BJ (cell line): ENCODE results near the gene TIGD4. TPM values are rescaled to one million over a fixed set of nuclear protein-coding genes. Genes with fewer than 3 reads are reported as not detected.

ENCODE experiments used
- CTCF ChIA-PET: fragments of 350-600 bp; formaldehyde crosslinking; extraction: SDS; loops from one replicate; lab custom pipeline; 2021; ENCODE audit warnings: antibody characterized with exemption, inconsistent platforms; lab: Yijun Ruan, JAX
- POLR2A ChIA-PET: fragments of 300-600 bp; sonication (Branson Sonifier 250); formaldehyde crosslinking; extraction: SDS; loops from one replicate; lab custom pipeline; 2021; ENCODE audit warnings: antibody characterized with exemption; lab: Charles Lee
- DNase-seq: peaks from one replicate; pipeline ENCODE4 v3.0.0-alpha.2; 2011; ENCODE audit warnings: low read depth
- H3K27me3 ChIP-seq: 2 replicates; pipeline ENCODE4 v1.6.0; 2011; ENCODE audit warnings: low read length; ENCODE audit not compliant: control insufficient read depth, insufficient read depth
- H3K36me3 ChIP-seq: 2 replicates; pipeline ENCODE4 v1.5.1; 2011; ENCODE audit warnings: low read length; ENCODE audit not compliant: control insufficient read depth, insufficient read depth
- H3K4me3 ChIP-seq: 2 replicates; pipeline ENCODE4 v1.5.1; 2011; ENCODE audit warnings: low read depth, mild to moderate bottlenecking, control low read depth, low read length
- CTCF ChIP-seq: IDR thresholded peaks from 2 replicates; pipeline ENCODE4 v1.5.1; 2011; ENCODE audit warnings: low read depth, mild to moderate bottlenecking, control low read depth, inconsistent platforms, low read length, moderate library complexity; ENCODE audit not compliant: insufficient read depth
- polyA minus RNA-seq: library from RNA; depleted of rRNA, polyadenylated mRNA; stranded (reverse); fragments of >200 nt; gene quantifications from 2 replicates; pipeline ENCODE4 v1.2.3, GENCODE V29; 2011; rRNA and poly(A)+ RNA removed
- polyA plus RNA-seq: library from polyadenylated mRNA; depleted of rRNA; stranded (reverse); fragments of >200 nt; gene quantifications from 2 replicates; pipeline ENCODE4 v1.2.3, GENCODE V29; 2011; rRNA removed

TIGD4 gene
- polyA plus RNA-seq (0.04 TPM in 1 of 2 replicates, not detected in the other), polyA minus RNA-seq (0.09 TPM in 1 of 2 replicates, not detected in the other)

GRCh38 chr4:152779513-152780266 is at the start of gene TIGD4, which contains the start of gene ARFIP1:
TSS of gene TIGD4 (minus strand) at chr4:152779730. CDS start at chr4:152771004, 8,726 bp downstream.
TSS of gene ARFIP1 (plus strand) at chr4:152779954. CDS start at chr4:152829634, 49,680 bp downstream.
- no peaks in the 10 kb centered on the region for H3K36me3 ChIP-seq
- peaks cover 4% of the 10 kb centered on the region for H3K27me3 ChIP-seq
- TF ChIP-seq CTCF: 0 out of 2 replicates have a peak, but pooled peaks have one; percentile 22
- CTCF ChIA-PET: interaction anchor here (1.0 to 1.4 kb wide), 2 partner anchors 22 to 45 kb away, joined by 3 read pairs; no protein-coding TSS in a partner anchor
- POLR2A ChIA-PET: no interaction called here
- H3K4me3 ChIP-seq: peak within 1 kb of the TSS; percentile 56
- peak; percentile 80 for DNase-seq

- H3K27me3 ChIP-seq: no peaks in the 10 kb centered on the region
- no peak for DNase-seq
- POLR2A ChIA-PET: no interaction called here
- TF ChIP-seq CTCF: no peak
- H3K36me3 ChIP-seq: no peaks in the 10 kb centered on the region
- CTCF ChIA-PET: interaction anchor here (1.3 to 1.4 kb wide), 2 partner anchors 11 to 24 kb away, joined by 3 read pairs; no protein-coding TSS in a partner anchor
- H3K4me3 ChIP-seq: no peak overlapping the region
Measured at GRCh38 chr4:152828122-152828521, 48.6 kb upstream of the TIGD4 start.

GRCh38 chr4:152825336-152825735 is 45.8 kb upstream of the TIGD4 start:
- CTCF ChIA-PET: no interaction called here

GRCh38 chr4:152824561-152824960 is 45.0 kb upstream of the TIGD4 start:
- H3K4me3 ChIP-seq: no peak overlapping the region
- H3K27me3 ChIP-seq: no peaks in the 10 kb centered on the region
- no peak for TF ChIP-seq CTCF
- ChIA-PET POLR2A (no interaction called here), CTCF (no interaction called here)
- no peaks in the 10 kb centered on the region; the same call in 1 of the 2 replicates for H3K36me3 ChIP-seq
- no peak for DNase-seq

More at GRCh38 chr4:152825336-152825735, 45.8 kb upstream of the TIGD4 start:
- no peak for TF ChIP-seq CTCF
- no peaks in the 10 kb centered on the region for H3K36me3 ChIP-seq
- no peak for DNase-seq
- no peaks in the 10 kb centered on the region for H3K27me3 ChIP-seq
- POLR2A ChIA-PET: no interaction called here
- H3K4me3 ChIP-seq: no peak overlapping the region

GRCh38 chr4:152822323-152822722 is 42.8 kb upstream of the TIGD4 start:
- Histone ChIP-seq H3K4me3 (no peak overlapping the region), H3K27me3 (no peaks in the 10 kb centered on the region), H3K36me3 (no peaks in the 10 kb centered on the region; the same call in 1 of the 2 replicates)
- no peak for DNase-seq
- CTCF ChIA-PET: interaction anchor here (0.6 kb wide), 1 partner anchor 40 kb away, joined by 3 read pairs; no protein-coding TSS in a partner anchor
- POLR2A ChIA-PET: no interaction called here
- TF ChIP-seq CTCF: no peak
